HG02938 (cell line): ENCODE measurements around the gene ANTXR1.

Experiments used
- ATAC-seq: cut with Tn5 transposase; IDR thresholded peaks from one replicate; pipeline ENCODE4 v1.9.1; 2021; ENCODE audit warnings: mild to moderate bottlenecking, moderate library complexity; ENCODE audit not compliant: unreplicated experiment

ANTXR1 gene

DNA sequence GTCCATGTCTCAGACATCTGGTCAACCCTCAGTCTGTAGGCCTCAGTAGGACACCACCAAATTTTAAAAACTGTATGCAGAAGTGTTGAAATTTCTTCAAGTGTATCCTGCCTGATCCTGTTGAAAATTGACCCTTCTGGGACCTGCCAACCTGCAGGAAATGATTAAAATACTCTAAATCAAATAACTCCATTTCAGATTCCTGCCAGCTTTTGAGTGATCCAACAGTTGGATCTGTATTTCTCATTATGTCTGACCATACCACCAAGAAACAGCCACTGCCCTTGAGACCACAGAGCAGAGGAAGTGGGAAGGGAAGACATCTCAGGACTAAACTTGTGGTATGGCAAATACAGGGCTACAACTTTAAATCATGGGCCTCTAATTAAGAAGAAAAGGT lies 113.4 kb downstream of the ANTXR1 start:
- no peak for ATAC-seq

DNA sequence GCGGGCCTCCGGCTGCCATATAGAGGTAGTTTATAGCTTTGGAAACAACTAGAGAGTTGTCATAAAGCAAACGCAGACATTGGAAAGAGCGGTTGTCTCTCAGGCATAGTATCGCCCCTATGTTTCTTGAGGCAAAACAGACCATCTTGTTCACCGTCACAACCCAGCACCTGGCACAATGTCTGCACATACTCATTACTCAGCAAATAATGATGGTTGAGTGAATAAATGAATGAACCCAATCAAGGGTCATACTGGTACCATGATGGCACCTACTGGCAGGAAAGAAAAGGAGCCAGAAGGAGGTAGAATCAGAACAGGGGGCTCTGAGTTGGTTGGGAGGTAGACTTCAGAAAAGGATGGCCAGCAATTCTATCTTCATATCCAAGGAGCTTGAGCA lies 118.5 kb downstream of the ANTXR1 start:
- ATAC-seq: no peak

DNA sequence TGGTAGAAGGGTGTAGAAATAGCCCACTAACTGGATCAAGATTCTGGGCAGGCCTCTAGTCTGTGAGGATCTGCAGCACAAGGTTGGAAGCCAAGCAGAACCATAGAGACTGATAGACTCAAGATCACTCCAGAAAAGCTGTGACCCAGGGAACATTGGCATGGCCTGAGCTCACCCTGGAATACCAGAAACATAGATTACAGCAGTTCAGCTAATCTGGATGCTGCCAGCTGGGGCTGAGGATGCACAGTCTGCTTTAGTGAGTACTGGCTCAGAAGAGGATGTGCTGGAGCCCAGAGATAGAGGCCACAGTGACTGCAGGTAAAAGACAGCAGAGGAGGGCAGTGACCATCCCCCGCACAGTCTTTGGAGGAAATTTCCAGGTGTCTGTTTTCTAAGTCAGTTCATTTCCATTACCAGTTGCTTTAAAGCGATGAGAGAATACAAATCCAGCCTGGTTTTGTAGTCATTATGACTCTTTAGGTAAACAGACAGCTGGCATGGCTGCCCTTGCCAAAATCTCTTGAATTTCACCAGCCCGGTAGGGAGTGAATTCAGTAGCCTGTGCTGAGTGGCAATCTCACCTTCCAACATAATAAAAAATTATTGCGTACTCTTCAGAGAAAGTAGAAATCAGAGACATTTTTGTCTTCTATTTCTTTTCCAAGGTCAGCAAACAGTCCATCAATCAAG lies 119.2 kb downstream of the ANTXR1 start:
- ATAC-seq: no peak

DNA sequence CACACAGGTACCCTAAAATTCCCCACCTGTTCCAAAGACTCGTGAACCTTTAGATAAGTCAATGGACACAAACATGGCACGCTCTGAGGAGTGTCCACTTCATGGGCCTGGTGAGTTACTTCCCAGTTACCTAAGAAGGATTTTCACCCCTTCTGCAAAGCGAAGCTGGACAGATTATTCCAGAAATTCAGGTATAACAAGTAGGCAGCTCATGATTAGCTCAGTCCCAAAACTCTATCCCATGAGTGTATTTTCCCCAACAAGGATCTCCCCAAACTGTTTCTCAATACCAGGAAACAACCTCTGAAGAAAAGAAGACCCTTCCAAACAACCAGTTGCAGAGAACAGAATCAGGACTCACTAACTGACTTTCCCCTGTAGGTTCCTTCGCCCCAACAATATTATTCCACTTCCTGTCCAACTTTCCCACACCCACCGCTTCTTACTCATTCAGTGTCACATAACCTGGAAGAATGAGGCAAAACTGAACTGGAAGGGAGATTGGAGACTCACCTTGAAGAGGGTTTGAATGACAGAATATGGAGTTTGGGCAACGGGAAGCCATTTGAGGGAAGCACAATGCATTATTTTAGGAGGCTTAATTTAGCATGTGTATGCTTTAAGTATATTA lies 120.1 kb downstream of the ANTXR1 start:
- no peak for ATAC-seq

DNA sequence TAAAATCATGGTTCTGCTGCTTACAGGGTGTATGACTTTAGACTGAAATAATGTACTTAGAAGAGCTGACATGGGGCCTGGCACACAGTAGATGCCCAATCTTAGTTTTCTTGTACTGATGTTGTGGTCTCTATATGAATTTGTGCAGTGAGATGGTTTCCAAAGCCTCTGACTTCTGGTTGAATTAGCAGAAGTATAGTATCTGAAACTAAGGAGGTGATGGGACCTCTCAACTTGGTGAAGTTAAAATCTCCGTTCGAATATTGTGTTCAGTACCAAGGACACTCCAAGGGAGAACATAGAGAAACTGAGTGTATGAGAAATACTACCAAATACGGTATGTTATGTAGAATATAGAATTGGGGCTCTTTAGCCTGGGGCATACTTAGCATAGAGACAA lies 120.9 kb downstream of the ANTXR1 start:
- no peak for ATAC-seq

DNA sequence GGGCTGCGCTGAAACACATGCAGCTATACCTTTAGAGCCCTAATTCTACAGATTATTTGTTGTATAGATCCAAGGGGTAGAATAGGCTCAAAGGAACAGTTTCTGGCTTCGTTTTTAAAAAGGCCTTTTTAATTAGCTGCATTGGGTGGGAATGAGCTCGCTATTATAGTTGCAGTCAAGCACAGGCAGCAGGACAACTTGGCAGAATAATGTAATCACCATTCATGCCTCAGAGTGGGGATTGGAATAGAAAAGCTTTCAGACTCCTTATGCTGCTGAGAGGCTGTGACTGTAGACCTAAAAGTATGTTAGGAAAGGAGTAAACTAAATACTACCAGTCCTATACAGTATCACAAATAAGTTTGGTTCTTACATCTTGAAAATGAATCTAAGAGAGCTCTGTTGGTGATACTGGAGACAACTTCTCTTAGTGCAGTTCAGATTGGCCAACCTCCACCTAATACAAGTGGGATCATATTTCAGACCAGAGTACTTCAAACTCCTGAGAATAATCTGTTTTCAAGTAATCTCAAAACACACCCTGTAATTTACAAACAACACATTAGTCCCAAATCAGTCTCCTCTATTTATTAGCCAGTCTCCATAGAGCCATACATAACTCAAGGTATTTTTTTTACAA lies 121.4 kb downstream of the ANTXR1 start:
- ATAC-seq: no peak

DNA sequence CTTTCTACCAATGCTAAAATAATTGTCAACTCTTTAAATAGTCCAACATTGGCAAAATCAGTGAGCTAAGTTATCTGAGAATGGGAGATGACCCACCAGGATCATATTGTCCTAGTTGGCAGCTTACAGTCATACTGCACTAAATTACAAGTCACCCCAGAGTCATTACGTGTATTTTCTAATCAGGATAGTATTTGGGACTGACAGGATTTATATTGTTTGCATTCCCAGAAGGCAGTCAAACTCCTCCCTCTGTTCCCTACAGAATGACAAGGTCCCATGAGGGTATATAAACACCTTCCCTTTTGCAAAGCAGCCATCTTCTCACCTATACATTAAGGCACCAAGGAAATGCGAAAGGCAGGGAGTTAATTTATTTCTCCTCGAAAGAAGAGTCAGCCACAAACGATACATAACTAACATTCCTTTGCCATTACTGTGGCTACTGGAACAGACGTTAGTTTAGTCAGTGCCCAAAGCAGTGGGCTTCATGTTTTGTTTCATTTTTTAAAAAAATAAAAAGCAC lies 125.3 kb downstream of the ANTXR1 start:
- ATAC-seq: no peak

DNA sequence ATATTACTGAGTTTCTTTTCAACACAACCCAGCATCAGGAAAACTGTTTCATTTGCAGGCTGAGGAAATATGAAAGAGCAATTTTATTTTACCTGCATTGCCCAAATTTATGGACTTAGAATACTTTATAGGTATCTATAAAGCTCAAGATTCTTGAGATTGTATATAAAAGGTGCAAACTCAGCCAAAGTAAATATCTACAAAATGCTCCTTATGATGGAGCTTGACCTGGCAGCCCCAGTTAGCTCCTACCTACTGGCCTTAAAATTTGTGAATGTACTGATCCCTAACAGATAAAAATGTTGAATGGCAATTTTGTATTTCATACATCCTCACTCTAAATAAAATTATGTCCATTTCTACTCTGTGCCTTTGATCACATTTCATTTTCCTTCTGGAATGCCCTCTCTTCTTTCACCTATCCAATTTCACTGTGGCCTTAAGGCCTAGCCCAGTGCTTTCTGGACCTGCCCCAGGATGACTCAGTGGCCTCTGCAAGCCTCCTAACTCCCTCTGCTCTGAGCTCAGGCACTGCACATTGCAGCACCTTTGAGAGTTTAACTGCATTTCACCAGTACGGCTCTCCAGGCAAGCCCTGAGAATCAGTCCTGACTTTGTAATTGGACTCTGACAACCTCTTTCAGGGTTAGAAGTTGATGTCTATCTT lies 125.9 kb downstream of the ANTXR1 start:
- ATAC-seq: no peak

DNA sequence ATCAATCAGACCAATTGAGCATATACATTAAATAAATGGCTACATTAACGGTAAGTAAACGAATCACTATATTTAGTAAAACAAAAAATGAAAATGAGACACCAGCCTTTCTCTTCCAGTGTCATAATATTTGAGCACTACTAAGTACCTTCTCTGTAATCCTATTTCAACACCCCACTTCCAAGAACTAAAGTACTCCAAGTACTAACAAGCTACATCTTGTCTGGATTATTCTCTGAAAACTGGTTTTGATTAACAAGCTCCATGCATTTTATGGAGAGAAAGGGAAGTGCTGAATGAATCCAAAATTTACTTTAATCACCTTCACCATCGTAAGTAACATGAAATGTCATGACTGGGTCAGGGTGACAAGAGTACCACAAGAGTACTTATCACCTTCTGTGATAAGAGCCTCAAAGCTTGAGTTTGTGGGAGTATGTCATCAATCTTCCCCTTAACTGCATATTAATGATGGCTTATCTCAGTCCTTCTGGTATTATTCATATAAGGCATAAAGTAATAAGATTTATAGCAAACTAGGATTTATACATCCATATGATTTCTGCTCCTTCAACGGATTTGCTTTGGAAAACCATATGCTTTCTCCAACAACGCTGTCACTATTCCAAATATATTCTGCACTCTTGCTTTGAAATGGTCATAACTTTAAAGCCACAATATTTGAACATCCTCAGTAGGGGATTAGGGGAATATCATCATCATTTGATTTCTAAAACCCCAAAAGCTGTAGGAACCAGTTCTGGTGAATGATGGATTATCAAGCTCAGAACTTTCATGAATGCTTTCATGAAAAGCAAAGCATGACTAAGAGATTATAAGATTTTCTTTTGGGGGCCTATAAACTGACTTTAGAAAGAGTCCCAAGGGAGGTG lies 127.0 kb downstream of the ANTXR1 start:
- ATAC-seq: no peak

DNA sequence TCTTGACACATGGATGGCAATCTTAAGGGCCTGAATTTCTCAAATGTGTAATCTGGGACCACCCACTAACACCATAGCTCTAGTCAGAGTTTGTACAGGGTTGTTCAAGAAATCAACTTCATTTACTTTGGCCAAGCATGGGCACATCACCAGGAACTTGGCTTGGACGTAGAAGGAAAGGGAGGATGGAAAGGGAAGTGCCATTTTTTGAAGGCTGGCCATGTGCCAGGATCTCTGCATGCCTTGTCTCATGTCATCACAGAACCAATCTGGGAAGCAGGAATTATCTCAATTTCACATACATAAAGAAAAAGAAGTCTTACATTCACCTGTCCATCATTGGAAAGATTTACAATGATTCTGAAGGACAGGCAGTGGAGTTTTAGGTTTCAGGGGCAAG lies 128.1 kb downstream of the ANTXR1 start:
- no peak for ATAC-seq

DNA sequence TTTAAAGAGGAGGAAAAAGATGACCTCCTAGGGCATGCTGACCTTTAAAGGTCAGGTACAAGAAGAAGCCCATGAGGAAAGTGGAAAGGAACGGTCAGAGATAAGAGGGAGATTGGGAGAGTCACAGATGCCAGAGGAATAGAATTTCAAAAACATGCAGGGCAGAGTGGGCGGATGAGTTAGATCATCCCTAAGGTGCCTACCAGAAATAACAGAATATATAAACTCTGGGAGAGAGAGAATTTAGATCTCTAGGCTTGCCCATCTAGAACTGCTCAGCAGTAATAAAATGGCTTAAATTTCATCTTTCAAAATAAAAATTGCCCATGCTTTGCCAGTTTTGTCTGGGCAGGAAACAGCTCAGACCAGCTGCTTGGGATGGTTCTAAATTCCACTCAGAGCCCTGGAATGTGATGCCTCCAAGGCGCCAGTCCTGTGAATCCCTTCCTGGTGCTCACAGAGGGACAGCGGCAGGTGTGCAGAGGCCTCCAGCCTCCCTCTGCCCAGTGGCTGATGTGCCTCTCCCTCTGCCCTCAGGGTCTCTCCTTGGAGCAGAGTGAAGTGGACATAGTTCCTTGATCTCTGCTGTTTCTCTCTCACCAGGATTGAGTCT lies 130.9 kb downstream of the ANTXR1 start:
- ATAC-seq: no peak

DNA sequence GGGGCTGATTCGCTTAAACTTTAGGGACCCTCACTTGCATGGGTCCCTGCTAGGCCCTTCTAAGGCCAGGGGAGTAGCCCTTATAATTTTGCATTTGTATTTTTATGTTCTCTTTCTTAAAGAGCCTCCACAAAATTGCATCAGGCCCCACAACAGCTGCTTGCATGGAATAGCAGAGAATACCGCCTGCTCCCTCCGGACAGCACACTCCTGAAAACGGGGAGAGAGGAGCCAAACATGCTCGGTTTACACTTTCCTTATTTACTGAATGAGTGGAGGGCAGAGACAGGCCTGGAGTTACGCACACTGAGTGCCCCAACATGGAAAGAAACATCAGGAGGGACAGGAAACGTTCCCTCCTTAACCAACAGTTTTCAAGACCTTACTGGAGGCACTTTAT lies 132.2 kb downstream of the ANTXR1 start:
- no peak for ATAC-seq

DNA sequence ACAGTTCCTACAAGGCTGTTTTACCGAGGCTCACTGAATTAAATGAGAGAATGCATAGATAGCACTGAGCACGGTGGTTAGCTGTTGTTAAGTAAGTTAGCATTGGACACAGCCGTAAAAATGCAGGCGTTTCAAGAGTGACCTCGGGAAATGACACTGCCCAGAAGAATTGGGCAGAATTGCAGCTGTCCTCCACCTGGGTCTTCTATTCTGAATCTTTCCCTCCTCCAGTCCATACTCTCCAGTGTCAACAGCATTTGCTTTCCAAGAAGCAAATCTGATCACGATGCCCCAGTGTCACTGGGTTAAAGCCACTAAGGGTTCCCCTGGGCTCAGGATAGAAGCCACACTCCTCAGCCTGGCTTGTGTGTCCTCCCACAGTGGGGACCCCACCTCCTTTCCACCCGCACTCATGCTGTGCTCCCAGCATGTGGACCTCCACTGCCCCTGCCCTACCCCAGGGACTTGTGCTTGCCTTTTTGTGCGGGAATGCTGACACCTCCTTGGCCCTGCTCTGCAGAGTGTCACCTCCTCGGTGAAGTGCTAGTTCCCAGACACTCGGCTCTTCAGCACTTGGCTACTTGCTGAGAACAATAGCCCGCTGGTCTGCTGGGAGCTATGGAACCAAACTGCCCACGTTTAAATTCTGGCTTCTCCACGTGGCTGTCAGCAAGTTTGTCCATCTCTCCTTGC lies 135.0 kb downstream of the ANTXR1 start:
- ATAC-seq: no peak

DNA sequence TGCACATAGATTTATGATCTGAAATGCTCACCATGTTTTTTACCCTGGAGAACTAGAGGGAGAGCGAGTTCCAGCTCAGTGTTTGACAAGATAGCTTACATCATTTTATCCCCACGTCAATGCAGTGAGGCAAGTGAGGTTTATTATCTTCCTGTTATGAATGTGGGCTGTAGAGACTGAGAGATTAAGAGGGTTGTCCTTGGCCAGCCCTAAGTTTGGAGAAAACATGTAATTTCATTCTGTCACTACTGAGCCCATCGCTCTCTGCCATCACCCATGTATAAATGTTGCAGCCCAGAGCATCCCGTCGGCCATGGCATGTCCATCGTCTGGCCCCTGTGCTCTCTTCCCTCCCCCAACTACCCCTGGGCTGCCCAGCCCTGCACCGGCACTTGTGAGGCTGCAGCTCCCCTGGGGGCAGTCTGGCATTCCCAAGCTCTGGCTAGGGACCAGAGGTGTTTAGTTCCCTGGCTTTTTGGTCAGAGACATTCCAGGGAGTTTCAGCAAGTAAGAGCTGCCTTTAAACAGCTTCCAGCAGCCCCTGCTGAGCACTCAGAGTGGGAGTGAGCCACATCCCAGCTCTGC lies 136.7 kb downstream of the ANTXR1 start:
- ATAC-seq: no peak

DNA sequence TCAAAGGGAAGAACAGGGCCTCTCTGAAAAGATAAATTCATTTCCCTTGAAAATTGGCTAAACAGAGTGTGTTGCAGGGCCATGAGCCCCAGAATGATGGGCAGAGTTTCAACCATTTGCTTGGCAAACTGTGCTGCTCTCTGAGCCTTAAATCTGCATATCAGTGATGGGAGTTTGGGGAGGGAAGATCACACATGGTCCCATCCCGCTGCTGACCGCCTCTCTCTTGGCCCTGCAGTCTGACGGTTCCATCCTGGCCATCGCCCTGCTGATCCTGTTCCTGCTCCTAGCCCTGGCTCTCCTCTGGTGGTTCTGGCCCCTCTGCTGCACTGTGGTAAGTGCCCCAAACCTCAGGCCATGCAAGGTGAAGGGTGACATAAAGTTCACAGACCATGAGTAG lies 139.0 kb downstream of the ANTXR1 start:
- no peak for ATAC-seq

DNA sequence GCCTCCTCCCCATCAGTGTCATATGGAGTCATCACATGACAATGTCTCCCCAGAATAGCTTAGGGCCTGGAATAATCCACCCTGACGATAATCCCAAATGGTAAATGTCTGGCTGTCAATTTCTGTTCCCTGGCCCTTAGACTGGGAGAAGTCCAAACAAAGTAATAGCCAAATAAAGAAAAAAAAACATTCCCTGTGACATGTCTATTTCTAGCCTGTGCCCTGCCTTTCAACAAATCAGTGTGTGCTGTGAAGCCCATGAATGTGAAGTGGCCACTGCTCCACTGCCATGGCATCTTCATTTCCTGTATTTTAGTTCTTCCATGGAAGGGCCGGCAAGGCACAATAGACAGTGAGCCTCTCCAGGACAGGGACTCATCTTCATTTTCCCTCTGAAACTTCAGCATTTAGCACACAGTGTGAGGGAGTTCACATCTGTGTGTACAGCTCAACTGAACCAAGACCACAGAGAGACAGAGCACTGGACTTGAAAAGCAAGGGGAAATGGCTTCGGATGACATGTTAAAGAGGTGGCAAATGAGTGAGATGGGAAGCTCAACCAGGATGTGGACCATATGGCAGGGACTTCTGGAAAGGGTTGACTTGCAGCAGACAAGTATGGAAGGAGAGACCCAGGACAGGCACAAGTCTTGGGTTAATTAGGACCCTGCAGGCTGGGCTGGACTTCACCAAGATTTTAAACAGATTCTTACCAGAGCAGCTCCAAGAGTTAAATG lies 140.0 kb downstream of the ANTXR1 start:
- no peak for ATAC-seq

DNA sequence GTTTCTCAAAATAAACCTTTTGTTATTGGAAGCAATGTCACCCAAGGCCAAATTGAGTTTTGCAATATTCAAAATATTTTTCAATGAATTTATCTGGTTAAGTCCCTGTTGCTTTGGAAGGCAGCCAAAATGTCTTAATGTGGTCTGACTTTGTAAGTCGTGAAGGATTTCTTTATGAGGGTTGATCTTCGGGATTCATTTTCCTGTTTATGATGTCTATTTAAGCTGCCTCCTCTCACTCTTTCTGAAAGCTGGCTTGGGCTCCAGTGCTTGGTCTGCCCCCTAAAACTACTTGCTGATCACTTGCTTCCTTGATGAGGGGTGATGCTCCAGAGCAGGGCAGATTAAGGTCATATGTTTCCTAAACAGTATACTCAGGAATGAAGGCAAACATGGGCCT lies 141.1 kb downstream of the ANTXR1 start:
- no peak for ATAC-seq

DNA sequence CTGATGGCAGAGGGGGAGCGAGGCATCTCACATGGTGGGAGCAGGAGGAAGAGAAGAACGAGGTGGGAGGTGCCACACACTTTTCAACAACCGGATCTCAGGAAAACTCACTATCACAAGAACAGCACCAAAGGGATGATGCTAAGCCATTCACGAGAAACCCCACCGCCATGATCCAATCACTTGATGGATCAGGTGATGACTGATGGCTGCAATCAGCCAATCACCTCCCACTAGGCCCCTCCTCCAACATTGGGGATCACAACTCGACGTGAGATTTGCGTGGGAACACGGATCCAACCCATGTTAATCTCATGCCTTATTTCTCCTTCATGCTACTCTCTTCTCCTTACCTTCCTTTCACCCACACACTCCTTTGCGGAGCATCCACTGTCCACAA lies 143.6 kb downstream of the ANTXR1 start:
- no peak for ATAC-seq

DNA sequence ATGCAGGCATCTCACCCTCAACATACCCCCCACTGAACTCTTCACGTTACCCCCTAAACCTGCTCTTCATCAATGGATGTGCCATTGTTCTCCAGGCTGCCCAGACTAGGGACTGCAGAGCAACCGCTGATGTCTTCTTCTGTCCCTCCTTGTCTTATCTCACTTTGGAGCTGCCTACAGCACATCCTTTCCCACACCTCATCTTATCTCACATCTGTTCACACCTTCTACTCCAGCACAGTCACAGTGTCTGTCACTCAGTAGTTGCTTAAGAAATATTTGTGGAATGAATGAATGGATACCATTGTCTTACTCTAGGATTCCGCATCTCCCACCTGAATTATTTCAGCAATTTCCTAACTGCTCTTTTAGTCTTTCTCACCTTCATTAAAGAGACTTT lies 144.5 kb downstream of the ANTXR1 start:
- ATAC-seq: no peak
